Activated CD4-positive, alpha-beta T cell treated with anti-CD3 and anti-CD28 coated beads, Interleukin-10, Interleukin-2, amounts not matched to agents 100 ng/mL and 50 ng/mL, durations not matched to agents 16 hours and 8 hours (primary cell): Measurements from ENCODE around the gene DIP2C.
"Not testable (repeated sequence)": the region's sequence is repeated elsewhere in the genome, so short reads cannot be mapped to it uniquely, and the experiment has no call there.

Source experiments
- DNase-seq: peaks from one replicate; pipeline ENCODE4 v3.0.0-alpha.2; 2020

Gene DIP2C

DNA sequence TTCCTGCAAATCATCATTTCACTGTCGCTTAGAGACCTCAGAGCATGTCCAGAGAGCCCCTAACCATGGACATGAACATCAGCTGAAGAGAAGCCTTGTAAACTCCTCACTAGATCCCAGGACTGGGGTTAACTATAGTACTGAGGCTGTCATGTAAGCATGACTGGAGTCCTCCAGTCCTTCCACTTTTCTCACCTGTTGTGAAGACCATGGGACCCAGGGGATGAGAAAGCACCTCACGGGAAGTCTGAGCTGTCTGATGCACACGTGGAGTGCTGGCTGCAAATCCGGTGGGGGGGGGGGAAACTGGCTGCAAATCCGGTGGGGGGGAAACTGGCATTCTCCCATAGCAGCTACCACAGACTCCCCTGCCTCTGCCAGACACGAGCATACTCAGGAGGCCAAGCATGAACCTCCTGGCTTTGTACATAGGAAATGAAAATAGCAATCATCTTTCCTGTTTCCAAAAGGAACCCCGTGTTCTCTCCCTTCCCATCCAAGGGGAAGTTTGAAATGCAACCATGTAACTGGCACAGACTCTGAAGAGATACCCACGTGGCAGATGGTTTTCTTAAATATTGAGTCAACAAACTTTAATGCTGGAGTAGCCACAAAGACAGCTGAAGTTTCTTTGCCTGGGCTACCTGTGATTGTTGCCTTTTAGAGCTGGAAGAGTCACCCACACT, 292.8 kb downstream of the DIP2C start:
- DNase-seq, result no peak

DNA sequence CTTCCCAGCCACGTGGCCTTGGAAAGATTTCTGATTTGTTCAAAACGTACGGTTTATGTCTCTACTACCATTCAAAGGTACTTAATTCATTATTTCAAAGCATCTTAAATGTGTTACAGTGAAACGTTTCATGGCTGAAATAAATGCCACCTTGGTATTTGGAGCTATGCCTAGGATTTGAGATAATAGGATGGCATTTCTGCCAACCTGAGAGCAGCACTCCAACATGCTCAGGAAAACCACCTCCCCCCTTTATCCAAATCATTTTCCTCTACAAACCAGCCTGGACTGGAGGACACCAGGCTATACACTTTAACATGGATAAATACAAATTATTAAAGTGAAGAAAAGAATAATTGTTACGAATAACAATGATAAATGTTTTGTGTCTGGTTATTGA, 293.4 kb downstream of the DIP2C start:
- DNase-seq, result no peak

DNA sequence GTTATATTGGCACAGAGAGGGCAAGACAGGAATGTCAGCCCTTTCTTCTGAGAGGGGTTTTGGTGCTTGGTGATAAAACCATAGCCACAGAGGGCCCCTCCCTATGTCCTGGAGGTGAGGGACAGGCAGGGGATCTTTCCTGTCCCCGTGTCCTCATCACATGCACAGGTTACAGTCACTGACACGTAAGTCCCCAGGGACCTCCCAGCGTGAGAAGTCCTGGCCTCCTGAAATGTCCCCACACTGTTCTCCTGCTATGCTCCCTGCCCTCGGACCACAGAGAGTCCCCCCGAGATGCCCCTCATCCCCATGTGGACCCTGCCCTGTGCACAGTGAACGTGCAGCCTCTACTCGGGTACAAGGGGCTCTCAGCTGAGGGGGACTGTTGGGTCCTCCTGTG, 293.8 kb downstream of the DIP2C start:
- DNase-seq, result no peak

DNA sequence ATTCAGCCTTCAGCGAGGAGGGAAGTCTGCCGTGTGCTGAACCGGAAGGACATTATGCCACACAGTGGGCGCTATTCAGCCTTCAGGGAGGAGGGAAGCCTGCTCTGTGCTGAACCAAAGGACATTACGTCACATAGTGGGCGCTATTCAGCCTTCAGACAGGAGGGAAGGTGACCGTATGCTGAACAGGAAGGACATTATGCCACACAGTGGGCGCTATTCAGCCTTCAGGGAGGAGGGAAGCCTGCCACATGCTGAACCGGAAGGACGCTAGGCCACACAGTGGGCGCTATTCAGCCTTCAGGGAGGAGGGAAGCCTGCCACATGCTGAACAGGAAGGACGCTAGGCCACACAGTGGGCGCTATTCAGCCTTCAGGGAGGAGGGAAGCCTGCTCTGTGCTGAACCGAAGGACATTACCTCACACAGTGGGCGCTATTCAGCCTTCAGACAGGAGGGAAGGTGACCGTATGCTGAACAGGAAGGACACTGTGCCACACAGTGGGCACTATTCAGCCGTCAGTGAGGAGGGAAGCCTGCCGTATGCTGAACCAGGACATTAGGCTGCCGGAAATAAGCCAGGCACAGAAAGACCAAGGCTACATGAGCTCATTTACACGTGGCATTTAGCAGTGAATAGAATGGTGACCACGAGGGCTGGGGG, 294.9 kb downstream of the DIP2C start:
- DNase-seq, result not testable (repeated sequence)

DNA sequence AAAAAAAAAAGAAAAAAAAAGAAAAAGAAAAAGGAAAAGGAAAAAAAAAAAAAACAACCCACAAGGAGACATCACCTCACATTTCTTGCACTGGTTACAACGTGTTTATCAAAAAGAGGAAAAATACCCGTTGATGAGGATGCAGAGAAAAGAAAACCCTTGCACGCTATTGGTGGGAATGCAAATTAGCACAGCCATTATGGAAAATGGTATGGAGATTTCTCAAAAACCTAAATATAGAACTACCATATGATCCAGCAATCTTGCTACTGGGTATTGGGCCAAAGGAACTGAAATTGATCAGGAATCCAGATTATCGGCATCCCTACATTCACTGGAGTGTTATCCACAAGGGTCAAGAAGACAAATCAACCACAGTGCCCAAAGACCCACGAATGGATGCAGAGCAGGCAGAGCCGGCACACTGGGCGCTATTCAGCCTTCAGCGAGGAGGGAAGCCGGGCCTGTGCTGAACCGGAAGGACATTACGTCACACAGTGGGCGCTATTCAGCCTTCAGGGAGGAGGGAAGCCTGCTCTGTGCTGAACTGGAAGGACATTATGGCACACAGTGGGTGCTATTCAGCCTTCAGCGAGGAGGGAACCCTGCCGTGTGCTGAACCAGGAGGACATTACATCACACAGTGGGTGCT, 295.6 kb downstream of the DIP2C start:
- DNase-seq, result no peak

DNA sequence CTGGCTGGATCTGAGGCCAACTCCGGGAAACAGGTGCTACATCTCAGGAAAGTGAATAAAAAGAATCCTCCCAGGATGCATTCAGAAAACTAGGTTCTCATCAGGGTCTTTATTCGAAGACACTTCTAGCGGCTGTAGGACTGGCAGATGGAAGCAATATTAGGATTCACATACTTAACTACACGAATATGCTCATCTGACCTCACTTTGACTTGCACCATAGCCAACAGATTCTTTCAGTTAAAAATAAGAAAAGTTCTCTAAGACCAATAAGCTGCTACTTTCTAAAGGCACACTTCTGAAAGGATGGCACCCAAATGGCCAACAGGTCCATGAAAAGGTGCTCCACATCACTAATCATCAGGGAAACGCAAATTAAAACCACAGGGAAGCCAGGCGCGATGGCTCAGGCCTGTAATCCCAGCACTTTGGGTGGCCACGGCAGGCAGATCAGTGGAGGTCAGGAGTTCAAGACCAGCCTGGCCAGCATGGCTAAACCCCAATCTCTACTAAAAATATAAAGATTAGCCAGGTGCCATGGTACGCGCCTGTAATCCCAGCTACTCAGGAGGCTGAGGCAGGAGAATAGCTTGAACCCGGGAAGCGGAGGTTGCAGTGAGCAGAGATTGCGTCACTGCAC, 296.2 kb downstream of the DIP2C start:
- DNase-seq, result no peak

DNA sequence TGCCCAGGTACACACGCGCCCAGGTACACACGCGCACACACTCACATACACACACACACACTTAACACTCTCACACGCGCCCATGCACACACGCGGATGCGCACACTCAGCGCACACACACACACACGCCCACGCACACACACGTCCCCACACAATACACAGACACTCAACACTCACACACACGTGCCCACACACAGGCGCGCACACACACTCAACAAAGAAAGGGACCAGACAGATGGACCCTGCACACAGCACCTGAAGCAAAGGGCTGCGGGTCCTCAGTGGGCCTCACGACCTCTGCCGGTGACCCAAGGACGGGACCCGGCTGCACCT, 296.8 kb downstream of the DIP2C start:
- no peak for DNase-seq

DNA sequence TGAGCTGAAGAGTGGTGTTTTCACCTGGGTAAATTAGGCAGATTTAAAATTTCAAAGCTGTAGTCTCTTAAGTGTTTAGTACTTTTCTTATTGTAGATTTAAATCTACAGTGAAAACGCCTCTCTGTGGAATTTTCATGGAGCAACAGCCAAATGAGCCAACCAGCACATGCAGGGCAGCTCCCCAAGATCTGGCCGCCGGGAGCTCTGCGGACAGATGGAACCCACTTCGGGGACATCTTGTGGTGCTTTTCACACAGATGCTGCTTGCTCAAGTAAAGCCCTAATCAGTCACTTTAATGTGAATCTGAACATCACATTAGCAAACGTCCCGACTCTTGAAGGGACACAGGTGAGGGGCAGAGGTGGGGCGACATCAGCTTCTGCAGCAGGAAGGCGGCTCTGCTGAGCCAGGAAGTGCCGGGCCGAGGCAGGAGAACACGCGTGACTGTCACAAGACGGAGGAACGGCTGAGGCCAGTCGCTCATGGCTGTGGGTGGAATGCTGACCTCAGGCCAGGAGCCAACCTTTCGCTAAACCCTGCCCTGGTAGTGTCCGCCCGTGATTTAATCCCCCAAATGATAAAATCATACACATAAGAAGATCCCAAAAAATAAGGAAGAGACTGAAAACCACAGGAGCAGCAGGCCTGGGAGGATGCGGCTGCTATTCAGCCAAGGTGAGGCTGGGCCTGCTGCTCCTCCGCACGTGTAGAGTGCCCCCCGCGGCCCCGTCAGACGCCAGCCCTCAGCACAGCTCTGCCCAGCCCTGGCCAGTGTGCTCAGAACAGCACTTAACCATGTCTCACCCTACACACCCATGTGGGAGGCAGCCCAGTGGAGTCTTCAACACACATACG, 297.4 kb downstream of the DIP2C start:
- no peak for DNase-seq

DNA sequence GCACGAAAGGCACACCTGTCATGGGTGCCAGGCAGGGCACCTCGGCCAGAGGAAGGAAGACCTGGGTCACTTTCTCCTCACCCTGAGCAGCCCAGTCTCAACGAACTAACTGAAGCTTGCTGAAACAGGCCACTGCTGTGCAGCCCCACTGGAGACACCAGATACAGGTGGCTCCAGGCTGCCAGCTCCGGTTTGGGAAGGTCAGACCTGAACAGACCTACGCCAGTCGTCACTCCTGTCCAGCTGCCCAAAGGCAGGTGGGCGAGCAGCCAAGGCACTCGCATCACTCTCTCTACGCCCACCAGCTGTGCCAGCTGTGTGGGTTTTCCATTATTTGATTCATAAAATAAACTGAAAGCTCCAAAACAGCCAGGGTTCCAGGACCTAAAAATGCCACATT, 298.2 kb downstream of the DIP2C start:
- DNase-seq, result no peak

DNA sequence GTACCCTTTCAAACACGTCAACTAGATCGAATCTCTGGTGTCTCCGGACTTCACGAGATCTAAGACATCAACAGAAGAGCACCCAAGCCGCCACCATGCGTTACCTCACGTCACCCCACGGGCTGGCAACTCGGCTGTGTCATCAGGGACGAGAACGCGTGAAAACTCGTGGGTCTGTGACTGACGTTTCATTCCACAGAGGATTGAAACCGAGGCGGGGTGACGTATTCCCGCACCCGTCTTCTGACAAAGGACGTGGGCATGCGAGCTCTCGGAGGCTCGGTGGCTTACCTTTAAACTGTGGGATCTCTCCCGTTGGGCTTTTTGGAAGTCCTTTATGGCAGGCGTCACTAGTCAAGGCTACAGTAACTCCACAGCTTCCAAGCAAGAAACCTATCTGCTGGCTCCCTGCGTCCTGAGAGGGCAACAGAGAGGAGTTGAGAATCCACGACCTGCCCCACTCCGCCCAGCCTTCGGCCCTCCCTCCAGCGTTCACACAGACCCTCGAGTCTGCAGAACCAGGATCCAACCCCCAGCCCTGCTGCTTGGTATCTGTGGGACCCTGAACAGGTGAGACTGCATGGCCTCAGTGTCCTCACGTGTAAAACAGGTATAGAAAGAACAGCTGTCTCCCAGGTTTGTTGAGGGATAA, 298.9 kb downstream of the DIP2C start:
- DNase-seq, result no peak

DNA sequence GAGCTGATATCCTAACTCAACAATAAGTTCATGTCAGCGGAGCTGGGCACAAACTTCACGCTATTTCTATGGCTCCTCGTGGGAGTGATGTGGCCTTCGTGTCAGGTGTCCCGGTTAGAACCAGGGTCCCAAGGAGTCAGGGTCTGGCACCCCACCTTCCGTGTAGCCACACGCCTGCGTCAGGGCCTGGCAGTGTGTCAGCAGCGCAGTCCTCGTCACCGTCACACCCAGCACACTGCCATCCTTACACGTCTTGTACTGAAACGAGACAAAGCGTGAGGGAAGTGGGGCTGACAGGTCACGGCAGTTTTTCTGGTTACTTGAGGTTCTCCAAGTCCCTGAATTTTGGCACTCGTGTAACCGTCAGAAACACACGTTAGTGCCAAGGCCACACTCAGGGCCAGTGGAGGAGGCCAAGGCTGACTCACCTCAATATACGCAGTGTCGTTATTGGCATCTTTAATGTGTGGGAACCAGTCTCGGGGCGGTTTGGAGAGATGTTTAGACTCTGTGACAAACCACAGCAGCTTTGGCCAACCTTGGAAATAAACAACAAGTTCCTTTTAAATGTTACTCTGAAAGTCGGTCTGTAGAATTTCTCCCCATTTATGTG, 299.5 kb downstream of the DIP2C start:
- DNase-seq, result no peak

DNA sequence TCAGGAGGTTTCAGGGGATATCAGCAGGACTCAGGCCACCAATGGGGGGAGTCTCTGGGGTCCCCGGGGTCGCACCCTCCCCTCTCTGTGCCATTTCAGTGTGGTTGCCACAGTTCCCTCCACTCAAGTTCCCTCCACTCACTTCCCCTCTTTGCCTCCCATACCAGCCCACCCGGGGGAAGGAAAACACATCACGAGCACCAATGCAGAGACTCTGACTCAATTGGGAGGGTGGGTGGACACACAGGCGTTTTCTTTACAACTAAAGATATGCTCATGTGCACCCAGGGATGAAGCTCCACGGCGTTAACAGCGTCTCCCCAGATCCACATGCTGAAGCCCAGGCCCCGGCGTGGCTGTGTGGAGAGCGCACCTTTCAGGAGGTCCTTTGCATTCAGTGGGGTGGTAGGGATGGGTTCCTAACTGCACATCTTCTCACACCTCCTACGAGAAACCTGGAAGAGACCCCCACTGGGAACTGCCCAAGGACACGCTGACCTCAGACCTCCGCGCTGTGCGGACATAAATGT, 300.1 kb downstream of the DIP2C start:
- no peak for DNase-seq

DNA sequence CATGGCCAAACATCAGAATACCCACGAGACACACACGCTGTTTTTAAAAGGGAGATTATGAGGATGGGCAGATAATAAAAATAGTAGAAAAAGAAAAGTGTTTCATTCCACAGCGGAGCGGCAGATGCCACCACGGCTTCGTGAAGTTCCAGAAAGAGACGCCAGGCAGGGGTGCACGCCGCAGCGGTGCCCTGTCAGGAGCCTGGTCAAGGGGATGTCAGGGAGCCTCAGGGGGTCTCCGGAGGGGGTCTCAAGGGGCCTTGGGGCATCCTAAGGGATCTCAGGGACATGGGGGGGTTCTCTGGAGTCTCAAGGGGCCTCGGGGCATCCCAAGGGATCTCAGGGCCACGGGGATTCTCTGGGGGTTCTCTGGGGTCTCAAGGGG, 300.8 kb downstream of the DIP2C start:
- DNase-seq, result no peak

DNA sequence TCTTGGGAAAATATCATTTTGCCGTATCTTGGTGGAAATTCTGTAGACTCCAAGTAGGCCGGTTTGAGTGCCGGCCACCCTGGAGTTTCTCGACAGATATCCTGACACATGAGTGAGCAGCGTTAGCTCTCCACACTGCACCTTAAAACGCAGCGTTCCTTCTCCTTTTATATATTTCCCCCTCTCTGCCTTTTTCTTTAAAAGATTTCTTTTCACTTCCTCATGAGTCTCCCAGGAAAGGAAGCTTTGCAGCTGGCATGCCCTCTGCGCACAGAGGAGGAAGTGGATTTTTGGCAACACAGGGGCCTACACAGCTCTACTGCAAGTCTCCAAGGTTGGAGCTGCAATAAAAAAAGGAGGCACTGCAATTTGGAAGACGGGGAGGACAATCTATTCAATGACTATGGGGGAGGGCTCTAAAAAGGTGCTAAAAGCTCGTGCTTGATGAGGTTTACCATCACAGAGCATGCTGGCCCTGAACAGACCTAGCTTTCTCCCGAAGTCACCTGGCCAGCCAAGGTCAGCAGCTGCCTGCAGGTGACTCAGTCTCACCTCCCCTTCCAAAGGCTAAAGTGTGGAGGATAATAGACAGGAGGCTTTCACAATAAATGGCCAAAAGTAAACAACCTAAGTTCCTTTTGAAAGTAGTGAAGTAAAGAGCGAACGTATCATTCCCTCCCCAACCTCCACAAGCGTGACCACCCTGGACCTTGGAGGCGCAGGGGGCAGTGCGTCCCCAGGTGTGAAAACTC, 301.4 kb downstream of the DIP2C start:
- DNase-seq, result no peak

DNA sequence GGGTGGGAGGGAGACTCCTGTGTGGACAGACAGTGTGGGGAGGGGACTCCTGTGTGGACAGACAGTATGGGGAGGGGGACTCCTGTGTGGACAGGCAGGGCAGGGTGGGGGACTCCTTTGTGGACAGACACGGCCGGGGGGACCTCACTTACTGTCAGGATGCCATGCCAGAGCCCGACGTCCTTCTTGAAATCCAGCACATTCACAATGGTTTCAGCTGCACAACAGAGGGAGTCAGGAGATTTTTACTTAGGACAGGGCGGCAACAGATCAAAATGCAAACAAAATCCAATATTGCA, 301.9 kb downstream of the DIP2C start:
- no peak for DNase-seq

DNA sequence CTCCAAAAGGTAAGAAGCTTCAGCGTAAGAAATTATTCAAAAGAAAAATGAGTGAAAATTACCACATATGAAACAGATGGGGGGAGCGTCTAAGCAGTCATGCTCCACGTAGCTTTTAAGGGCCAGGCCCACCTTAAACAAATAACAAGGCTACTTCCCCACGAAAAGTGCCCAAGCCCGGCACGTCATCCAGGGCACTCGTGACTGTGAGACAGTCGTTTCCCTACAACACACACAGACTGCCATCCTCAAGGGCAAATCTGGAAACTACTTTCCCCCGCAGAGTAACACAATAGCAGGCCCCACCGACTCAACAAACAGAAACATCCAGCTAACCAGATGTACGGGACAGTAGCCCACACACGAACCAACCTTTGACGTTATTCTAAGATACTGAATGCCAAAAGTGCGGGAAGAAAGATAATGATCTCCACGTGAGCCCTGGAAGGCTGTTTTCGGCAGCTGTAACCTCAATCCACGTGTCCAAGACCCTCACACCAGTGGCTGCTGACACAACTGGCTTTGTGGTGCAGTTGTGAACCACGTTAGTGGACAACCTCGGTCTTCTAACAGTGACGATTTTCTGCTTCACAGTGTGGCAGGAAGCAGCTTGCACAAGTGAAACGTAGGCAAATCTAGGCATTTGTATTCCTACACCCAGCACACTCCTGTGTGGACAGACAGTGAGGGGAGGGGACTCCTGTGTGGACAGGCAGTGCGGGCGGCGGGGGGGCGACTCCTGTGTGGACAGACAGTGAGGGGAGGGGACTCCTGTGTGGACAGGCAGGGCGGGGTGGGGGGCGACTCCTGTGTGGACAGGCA, 302.5 kb downstream of the DIP2C start:
- no peak for DNase-seq

DNA sequence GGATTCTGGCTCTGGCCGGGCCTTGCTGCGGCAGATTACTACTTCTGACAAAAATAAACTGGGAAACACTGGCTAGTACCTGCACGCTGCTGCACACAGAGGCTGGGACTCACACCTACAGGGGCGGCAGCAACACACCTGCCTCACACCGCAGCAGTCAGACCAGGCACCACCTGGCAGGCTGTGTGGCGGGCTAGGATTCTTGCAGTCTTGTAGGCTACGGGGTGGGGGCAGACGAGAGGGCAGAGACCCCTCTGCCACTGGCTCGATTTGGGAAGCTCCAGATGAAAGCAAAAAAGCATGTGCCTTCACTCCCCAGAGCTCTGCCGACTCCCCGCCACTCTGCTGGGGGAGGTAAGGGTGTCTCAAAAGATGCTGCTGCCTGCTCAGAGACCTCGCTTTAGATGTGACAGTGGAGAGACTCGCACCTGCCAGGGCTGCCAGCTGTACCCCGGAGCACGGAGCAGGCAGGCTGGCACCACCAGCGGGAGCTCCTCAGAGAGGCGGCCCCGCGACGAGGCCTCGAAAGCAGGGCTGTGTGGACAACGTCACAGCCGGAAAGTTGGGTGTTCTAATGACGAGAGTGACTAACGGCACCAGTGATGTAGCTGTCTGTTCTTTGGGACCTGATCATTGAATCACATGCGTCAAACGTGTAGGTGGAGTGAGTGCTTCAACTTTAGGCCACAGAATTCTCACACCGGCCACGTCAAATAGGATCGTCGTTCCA, 303.7 kb downstream of the DIP2C start:
- DNase-seq, result no peak

DNA sequence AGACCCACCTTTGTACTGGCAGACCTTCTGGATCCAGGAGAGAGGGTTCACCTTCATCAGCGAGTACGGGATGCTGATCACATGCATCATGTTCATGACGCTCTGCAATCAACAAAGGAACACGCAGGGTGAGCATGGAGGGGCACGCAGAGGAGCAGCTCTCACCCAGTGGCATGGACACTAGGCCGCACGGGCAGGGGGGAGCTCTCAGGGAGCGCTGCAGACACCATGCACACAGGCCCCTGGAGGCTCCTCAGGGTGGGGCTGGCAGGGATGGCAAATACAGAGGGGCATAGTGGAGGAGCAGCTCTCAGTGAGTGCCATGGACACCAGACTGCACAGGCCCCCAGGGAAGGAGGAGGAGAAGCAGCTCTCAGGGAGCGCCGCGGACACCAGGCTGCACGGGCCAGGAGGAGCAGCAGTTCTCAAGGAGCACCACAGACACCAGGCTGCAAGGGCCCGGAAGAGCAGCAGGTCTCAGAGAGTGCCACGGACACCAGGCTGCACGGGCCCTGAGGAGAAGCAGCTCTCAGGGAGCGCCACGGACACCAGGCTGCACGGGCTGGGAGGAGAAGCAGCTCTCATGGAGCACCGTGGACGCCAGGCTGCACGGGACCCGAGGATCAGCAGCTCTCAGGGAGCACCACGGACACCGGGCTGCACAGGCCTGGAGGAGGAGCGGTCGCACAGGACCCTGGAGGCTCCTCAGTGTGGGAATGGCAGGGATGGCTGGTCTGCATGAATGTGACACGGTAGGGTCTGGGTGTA, 304.7 kb downstream of the DIP2C start:
- no peak for DNase-seq

DNA sequence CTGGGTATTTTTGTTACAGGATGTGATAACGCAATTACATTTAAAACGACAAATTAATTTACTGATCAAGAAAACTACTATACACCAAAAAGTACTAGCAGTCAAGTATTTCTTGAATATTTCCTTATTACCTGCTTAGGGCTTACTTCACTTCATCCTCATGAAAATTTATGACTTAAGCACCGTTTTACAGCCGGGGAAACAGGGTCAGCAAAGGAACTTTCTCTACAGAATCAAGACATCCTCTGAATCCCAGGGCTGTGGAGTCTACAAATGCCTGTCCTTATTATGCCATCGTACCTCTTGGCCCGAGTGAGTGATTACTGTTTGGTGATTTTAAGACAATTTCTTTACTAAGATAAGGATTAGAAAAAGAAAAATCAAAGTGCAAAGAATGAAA, 305.9 kb downstream of the DIP2C start:
- no peak for DNase-seq
